Measurements from ENCODE around the gene CNGA1. TPM values are rescaled to one million over a fixed set of nuclear protein-coding genes. Genes with fewer than 3 reads are reported as not detected.
"Not testable (repeated sequence)": the region's sequence is repeated elsewhere in the genome, so short reads cannot be mapped to it uniquely, and the experiment has no call there.

CNGA1 gene
- total RNA-seq, 3 donors from 2014 or later, result 1.9 to 5.1 (median 2.3) TPM

GRCh38 chr4:48008021-48008596 is 8.4 kb downstream of the CNGA1 start:
- no peak for DNase-seq (ENCODE audit: low spot score in 2 of 2)
- Histone ChIP-seq H3K4me3 (no peak overlapping the region), H3K36me3 (no peaks in the 10 kb centered on the region), H3K9me3 (peaks cover 14 to 30% of the 10 kb centered on the region in 2 donors), H3K4me1 (no peaks in the 10 kb centered on the region), H3K27ac (no peak overlapping the region), H3K27me3 (no peaks in the 10 kb centered on the region)
- TF ChIP-seq POLR2AphosphoS5 (IDR thresholded peaks at IDR 0.05), result no peak
- no peak for TF ChIP-seq POLR2A (IDR thresholded peaks at IDR 0.05)
- TF ChIP-seq, protein P1, sequence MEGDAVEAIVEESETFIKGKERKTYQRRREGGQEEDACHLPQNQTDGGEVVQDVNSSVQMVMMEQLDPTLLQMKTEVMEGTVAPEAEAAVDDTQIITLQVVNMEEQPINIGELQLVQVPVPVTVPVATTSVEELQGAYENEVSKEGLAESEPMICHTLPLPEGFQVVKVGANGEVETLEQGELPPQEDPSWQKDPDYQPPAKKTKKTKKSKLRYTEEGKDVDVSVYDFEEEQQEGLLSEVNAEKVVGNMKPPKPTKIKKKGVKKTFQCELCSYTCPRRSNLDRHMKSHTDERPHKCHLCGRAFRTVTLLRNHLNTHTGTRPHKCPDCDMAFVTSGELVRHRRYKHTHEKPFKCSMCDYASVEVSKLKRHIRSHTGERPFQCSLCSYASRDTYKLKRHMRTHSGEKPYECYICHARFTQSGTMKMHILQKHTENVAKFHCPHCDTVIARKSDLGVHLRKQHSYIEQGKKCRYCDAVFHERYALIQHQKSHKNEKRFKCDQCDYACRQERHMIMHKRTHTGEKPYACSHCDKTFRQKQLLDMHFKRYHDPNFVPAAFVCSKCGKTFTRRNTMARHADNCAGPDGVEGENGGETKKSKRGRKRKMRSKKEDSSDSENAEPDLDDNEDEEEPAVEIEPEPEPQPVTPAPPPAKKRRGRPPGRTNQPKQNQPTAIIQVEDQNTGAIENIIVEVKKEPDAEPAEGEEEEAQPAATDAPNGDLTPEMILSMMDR (IDR thresholded peaks at IDR 0.05), result no peak
- intact Hi-C loops (cut with DNase I; ENCODE audit: low total_unique reads), result no loop called here

DNA sequence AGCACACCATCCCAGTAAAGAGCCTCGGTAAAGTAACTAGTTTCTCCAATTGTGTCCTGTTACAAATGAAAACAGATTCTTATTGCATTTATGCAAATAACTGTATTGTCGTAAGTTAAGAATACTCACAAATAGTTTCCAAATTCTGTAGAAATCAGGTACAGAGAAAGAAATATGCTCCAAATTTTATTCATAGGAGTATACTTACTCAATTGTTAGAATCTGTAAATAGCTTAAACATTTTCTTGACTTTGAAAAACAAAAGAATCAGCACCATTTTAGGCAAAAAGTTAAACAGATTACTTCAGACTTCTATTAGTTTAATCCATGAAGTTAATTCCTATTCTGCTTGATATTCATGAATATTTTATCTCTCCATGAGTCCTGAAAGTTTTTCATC is 10.7 kb downstream of the CNGA1 start:
- Histone ChIP-seq H3K36me3 (no peaks in the 10 kb centered on the region), H3K4me1 (no peaks in the 10 kb centered on the region)

DNA sequence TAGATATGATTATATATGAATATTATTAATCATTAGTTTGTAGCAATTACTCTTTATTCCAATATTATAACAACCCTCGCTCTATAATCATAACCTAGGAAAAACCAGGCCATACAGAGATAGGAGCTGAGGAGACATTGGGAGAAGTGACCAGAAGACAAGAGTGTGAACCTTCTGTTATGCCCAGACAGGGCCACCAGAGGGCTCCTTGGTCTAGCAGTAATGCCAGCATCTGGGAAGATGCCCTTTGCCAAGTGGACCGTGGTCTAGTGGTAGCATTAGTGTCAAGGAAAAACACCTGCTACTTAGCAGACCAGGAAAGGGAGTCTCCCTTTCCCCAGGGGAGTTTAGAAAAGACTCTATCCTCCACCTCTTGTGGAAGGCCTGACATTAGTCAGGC is 12.9 kb downstream of the CNGA1 start:
- intact Hi-C loops (cut with DNase I; ENCODE audit: low total_unique reads); DNase-seq (ENCODE audit: low spot score in 2 of 2): not testable (repeated sequence)

More for the DNA sequence above, 10.7 kb downstream of the CNGA1 start:
- H3K27ac ChIP-seq, result no peak overlapping the region
- H3K9me3 ChIP-seq, result peaks cover 14 to 30% of the 10 kb centered on the region in 2 donors
- no peak overlapping the region for H3K4me3 ChIP-seq
- DNase-seq (ENCODE audit: low spot score in 2 of 2), result no peak
- H3K27me3 ChIP-seq, result no peaks in the 10 kb centered on the region
- intact Hi-C loops (cut with DNase I; ENCODE audit: low total_unique reads), result no loop called here
- TF ChIP-seq POLR2AphosphoS5 (IDR thresholded peaks at IDR 0.05), result no peak
- TF ChIP-seq, protein P1 (IDR thresholded peaks at IDR 0.05), result no peak
- no peak for TF ChIP-seq POLR2A (IDR thresholded peaks at IDR 0.05)

DNA sequence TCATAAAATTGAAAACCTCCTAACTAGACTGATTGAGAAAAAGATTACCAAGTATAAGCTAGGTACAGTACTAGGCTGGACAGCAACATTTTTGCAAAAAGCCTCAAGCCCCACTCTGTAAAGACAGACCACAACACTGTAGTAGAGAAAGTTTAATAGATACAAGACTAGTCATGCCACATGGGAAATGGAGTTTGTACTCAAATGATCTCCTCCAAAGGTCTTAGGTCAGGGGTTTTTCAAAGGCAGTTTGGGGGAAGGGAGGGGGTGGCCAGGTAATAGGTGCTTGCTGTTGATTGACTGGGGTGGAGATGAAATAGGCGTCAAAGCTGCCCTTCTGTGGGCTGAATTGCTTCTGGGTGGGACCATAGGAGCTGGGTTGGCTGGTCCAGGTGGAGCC is 14.2 kb downstream of the CNGA1 start:
- DNase-seq (ENCODE audit: low spot score in 2 of 2), result no peak
- intact Hi-C loops (cut with DNase I; ENCODE audit: low total_unique reads), result no loop called here
- Histone ChIP-seq H3K36me3 (no peaks in the 10 kb centered on the region), H3K4me1 (no peaks in the 10 kb centered on the region), H3K4me3 (no peak overlapping the region), H3K27me3 (no peaks in the 10 kb centered on the region), H3K9me3 (peaks cover 21 to 43% of the 10 kb centered on the region in 2 donors), H3K27ac (no peak overlapping the region)
- TF ChIP-seq POLR2AphosphoS5 (IDR thresholded peaks at IDR 0.05) (no peak), POLR2A (IDR thresholded peaks at IDR 0.05) (no peak)
- TF ChIP-seq, protein P1 (IDR thresholded peaks at IDR 0.05), result no peak

More for the DNA sequence above, 12.9 kb downstream of the CNGA1 start:
- H3K27ac ChIP-seq, H3K4me1 ChIP-seq, H3K36me3 ChIP-seq, H3K4me3 ChIP-seq, H3K27me3 ChIP-seq: not testable (repeated sequence)
- H3K9me3 ChIP-seq, result peaks cover 21 to 38% of the 10 kb centered on the region in 2 donors

- Histone ChIP-seq H3K27ac (no peak overlapping the region), H3K4me1 (no peaks in the 10 kb centered on the region), H3K9me3 (peaks cover 9 to 40% of the 10 kb centered on the region in 2 donors), H3K4me3 (no peak overlapping the region), H3K27me3 (no peaks in the 10 kb centered on the region), H3K36me3 (no peaks in the 10 kb centered on the region)
- intact Hi-C loops (cut with DNase I; ENCODE audit: low total_unique reads), result no loop called here
- no peak for DNase-seq (ENCODE audit: low spot score in 2 of 2)
- TF ChIP-seq POLR2AphosphoS5 (IDR thresholded peaks at IDR 0.05) (no peak), POLR2A (IDR thresholded peaks at IDR 0.05) (no peak)
- TF ChIP-seq, protein P1 (IDR thresholded peaks at IDR 0.05), result no peak
Observed at GRCh38 chr4:47996021-47996420, 20.5 kb downstream of the CNGA1 start.

DNA sequence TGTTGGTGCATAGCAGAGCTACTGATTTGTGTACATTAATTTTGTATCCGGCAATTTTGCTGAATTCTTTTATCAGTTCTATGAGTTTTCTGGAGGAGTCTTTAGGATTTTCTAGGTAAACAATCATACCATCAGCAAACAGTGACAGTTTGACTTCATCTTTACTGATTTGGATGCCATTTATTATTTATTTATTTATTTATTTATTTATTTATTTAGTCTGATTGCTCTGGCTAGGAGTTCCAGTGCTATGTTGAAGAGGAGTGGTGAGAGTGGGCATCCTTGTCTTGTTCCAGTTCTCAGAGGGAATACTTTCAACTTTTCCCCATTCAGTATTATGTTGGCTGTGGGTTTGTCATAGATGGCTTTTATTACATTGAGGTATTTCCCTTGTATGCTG is 24.0 kb downstream of the CNGA1 start:
- H3K4me1 ChIP-seq; DNase-seq (ENCODE audit: low spot score in 2 of 2); intact Hi-C loops (cut with DNase I; ENCODE audit: low total_unique reads); H3K27me3 ChIP-seq; H3K4me3 ChIP-seq; H3K36me3 ChIP-seq; H3K27ac ChIP-seq: not testable (repeated sequence)
- H3K9me3 ChIP-seq, result peaks cover 11 to 35% of the 10 kb centered on the region in 2 donors
